T-helper 2 cell treated with Interferon-gamma antibody and Interleukin-4, amounts not matched to agents 100 ng/mL and 5 ng/mL, for 36 hours (primary cell): Measurements from ENCODE around the gene PFDN5. TPM values are rescaled to one million over a fixed set of nuclear protein-coding genes. Genes with fewer than 3 reads are reported as not detected.

ENCODE experiments used
- intact Hi-C: fragments of 100-400 bp; cut with micrococcal nuclease; formaldehyde crosslinking; loops from one replicate; pipeline ENCODE4 v1.15.1; 2023
- total RNA-seq: library from RNA; stranded (reverse); gene quantifications from 2 replicates; pipeline ENCODE4 v1.2.3, GENCODE V29; 2022

The PFDN5 gene
- total RNA-seq, 1 donor from 2014 or later, result 296 TPM

DNA sequence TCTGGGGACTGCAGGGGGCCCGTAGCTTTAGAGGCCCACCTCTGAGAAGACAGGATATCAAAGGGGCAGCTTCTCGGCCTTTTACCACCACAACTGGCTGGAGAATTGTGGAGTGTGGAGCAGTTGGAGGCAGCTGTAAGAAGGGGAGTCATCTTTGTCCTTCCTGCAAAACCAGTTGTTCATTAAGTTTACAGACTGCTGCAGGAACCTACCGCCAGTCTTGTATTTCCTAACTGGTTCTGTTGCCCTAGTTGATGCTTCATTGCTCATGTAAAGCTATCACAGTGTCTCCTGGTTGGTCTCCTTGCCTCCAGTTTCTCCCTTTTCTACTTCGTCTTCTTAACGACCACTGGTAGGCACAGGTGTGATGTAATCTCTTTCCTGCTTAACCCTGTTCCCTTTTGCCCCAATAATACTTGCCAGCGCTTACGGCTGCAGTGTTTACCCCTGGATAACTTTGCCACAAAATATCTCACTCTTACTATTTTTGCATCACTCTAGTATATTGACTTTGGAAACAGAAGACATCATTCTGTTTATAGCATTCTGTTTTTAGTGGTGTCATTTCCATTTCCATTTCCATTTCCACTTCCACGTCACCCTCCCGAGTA is 15.3 kb upstream of the PFDN5 start:
- intact Hi-C loops, result no loop called here

GRCh38 chr12:53286448-53286847 is 8.9 kb upstream of the PFDN5 start:
- intact Hi-C loops, result no loop called here

DNA sequence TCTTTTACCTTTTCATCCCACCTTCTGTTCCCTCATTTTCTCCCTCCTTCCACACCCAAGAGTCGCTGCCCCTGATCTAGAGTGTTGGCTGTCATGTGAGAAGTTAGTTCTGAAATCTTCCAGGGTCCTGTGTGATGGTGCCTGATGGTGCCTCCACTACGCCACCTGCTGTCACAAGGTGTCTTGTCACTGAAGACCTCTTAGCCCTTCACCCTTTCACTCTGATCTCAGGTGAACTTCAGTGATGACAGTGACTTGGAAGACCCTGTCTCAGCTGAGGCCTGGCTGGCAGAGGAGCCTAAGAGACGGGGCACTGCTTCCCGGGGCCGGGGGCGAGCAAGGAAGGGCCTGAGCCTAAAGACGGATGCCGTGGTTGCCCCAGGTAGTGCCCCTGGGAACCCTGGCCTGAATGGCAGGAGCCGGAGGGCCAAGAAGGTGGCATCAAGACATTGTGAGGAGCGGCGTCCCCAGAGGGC is 7.6 kb upstream of the PFDN5 start:
- intact Hi-C loops, result loop anchor here (1.0 kb wide), 2 partner anchors 74 to 128 kb away; no protein-coding TSS in a partner anchor

GRCh38 chr12:53288322-53288721 is 7.0 kb upstream of the PFDN5 start:
- intact Hi-C loops, result no loop called here

- intact Hi-C loops, result no loop called here
These were observed 5.5 kb upstream of the PFDN5 start for GRCh38 chr12:53289891-53290290.

DNA sequence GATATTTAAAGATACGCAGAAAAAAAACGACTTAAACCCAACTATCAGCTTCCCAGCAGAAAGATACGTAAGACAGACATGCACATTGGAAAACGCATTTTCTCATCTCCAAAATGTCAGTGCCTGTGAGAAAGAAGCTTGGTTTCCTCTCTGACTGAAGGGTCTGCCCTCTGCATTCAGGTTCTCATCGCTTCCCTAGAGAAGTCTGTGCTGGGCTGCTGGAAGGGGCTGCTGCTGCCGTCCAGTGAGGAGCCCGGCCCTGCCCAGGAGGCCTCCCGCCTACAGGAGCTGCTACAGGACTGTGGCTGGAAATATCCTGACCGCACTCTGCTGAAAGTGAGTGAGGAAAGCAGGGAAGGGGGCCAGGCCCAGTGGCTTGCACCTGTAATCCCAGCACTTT is 4.7 kb upstream of the PFDN5 start:
- intact Hi-C loops, result no loop called here

DNA sequence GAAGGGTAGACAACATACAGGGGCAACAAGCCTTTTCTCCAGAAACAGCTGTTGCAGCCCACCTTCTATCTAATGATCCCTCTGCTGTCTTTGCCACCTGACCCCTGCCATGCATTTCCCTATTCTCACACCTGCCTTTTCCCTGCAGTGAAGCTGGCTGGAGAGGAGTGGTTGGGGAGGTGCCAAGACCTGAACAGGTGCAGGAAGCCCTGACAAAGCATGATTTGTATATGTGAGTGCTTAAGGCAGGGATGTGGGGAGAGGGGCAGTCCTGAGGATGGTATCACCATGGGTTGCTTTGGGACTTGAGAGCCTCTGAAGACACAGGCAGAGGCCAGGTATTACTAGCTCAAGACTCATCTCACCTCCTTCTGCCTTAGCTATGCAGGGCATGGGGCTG is 2.9 kb upstream of the PFDN5 start:
- intact Hi-C loops, result no loop called here

GRCh38 chr12:53295891-53296219 is 513 bp downstream of the PFDN5 start:
- intact Hi-C loops, result loop anchor here (1.0 to 5.0 kb wide), 7 partner anchors 25 to 156 kb away; partner anchors contain the start of genes AAAS, CSAD, ITGB7 and PCBP2

- intact Hi-C loops, result loop anchor here (5.0 kb wide), 2 partner anchors 45 to 155 kb away; partner anchors contain the start of gene PCBP2
These were observed 1.8 kb downstream of the PFDN5 start for GRCh38 chr12:53297106-53297505.

DNA sequence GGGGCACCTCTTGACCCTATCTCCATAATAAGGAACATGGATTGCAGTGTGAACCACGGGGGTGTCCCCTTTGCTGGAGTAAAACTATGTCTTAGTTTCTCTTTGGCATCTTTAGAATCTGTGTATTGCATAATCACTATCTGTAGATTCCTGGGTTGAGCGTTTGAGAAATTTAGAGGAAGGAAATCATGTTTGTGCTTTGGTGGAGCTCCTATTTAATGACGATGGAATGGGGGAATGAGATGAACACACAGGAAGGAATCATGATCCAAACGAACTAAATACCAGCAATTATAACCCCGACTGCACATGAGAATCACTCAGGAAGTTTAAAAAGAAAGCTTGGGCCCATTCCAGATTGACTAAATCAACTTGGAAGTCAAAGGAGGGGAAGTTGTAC is 2.8 kb downstream of the PFDN5 start:
- intact Hi-C loops, result loop anchor here (5.0 kb wide), 2 partner anchors 46 to 154 kb away; partner anchors contain the start of gene PCBP2

GRCh38 chr12:53299101-53299453 is 3.7 kb downstream of the PFDN5 start:
- intact Hi-C loops, result loop anchor here (1.0 to 5.0 kb wide), 6 partner anchors 22 to 153 kb away; partner anchors contain the start of genes AAAS, CSAD, ESPL1 and PCBP2

- intact Hi-C loops, result loop anchor here (1.0 to 5.0 kb wide), 6 partner anchors 22 to 153 kb away; partner anchors contain the start of genes AAAS, CSAD, ESPL1 and PCBP2
These were observed 4.3 kb downstream of the PFDN5 start, which contains the start of gene MYG1 for GRCh38 chr12:53299454-53300180. Gene MYG1, plus strand, starts transcription at chr12:53299695. Its CDS starts 43 bp downstream, at chr12:53299738.

- intact Hi-C loops, result no loop called here
These were observed 4.8 kb downstream of the PFDN5 start for GRCh38 chr12:53300187-53300586.

- intact Hi-C loops, result no loop called here
These were observed 7.6 kb downstream of the PFDN5 start for GRCh38 chr12:53302903-53303302.

DNA sequence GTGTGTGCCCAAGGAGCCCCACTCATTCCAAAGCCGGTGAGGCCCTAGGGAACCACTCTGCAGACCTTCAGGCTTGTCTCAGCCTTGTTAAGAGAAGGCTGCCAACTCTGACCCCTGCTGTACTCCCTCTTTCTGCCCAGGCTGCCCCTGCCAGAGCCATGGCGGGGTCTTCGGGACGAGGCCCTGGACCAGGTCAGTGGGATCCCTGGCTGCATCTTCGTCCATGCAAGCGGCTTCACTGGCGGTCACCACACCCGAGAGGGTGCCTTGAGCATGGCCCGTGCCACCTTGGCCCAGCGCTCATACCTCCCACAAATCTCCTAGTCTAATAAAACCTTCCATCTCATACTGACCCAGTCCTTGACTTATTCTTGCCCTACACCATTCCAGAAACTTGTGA is 11.5 kb downstream of the PFDN5 start:
- intact Hi-C loops, result no loop called here

DNA sequence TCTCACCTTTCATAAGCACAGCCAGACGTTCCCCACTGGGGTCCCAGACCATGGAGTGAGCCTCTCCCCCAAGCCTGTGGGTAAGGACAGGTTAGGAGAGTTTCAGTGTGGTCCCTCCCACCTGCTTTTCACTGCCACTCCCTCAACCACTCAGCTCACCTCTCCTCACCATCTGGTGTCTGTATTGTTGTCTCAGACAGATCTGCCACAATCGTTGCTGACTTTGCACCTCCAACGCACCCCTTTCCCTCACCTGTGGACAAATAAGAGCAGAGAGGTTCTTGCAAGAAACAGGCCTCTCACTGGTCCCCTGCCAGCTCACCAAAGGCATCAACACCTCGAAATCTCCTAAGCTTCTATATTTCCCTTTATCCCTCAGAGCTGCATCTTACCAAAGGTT is 12.9 kb downstream of the PFDN5 start:
- intact Hi-C loops, result no loop called here

DNA sequence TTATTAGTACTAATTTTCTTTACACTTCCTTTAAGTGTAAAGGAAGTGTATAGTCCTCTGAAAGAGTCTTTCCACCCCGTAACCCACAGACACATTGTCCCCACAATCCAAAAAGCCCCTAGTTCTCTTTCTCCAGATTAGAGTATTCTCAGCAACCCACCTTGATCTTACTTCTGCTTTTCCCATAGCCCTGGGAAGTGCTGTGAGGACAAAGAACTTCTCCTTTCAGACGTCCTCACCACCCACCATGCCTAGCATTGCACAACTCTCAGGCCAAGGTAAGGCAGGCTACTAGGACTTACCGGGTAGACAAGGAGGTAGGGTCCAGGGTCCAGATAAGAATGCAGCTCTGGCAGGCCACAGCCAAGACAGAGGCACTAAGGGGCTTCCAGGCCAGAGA is 18.7 kb downstream of the PFDN5 start:
- intact Hi-C loops, result no loop called here

GRCh38 chr12:53320352-53321195 is 25.2 kb downstream of the PFDN5 start:
- intact Hi-C loops, result loop anchor here (1.0 to 10.0 kb wide), 11 partner anchors 21 to 354 kb away; partner anchors contain the start of genes ATF7, ATP5MC2, CSAD and EIF4B

GRCh38 chr12:53324113-53324778 is 28.9 kb downstream of the PFDN5 start:
- intact Hi-C loops, result loop anchor here (1.0 to 10.0 kb wide), 8 partner anchors 21 to 351 kb away; partner anchors contain the start of genes ATF7, ATP5MC2, ESPL1 and SP1

DNA sequence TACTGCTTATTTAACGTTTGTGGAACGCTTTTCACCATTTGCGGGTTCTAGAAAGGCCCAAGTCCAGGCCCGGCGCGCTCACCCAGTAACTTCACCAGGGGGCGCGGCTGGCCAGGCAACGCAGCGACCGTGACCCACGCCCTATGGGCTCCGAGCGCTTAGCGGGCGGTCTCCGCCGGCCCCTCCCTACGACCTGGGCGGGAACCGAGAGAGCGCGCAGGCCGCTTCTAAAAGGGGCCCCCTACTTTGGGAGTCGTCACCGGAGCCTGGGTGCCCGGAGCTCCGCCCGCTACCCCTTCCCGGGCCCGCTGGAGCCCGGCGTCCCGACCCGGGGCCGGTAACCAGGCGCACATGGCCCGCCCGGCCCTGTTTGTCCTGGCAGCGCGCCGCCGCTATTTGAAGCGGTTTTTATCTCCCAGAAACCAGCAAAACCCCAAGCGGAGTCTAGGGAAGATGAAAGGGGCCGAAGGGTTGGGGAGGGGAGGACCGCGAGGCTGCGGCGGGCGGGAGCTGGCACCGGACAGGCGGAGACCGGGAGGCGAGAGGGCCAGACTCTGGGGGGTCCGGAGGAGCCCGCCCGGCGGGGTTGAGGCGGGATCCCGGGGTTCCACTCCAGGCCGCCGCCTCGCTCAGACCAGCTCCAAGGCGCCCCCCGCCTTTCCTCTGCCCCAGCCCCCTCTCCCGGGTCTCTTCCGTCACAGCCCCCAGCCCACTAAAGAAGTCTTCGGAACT is 29.6 kb downstream of the PFDN5 start:
- intact Hi-C loops, result loop anchor here (1.0 to 10.0 kb wide), 9 partner anchors 20 to 350 kb away; partner anchors contain the start of genes ATF7, ATP5MC2, ESPL1 and SP1
